ENCODE data around the gene SLC46A2. TPM values are rescaled to one million over a fixed set of nuclear protein-coding genes. Genes with fewer than 3 reads are reported as not detected.
A peak's percentile ranks its signal among the peaks of the same experiment; 100 is the strongest.

SLC46A2 gene
- total and polyA plus RNA-seq, 2 of the 8 experiments (the other 6 are each of a cell fraction or from before 2014, with no cell fraction given), result 0.03 TPM; not detected in 1

- no peak for TF ChIP-seq KDM1A (IDR thresholded peaks at IDR 0.05; ENCODE audit: borderline replicate concordance, low read length)
- TF ChIP-seq YY1 (IDR thresholded peaks at IDR 0.05; ENCODE audit: low read depth, low read length), result peak; percentile 81; the same call in 1 of the 2 replicates
Observed at GRCh38 chr9:112844771-112845542, 45.7 kb downstream of the SLC46A2 start (continued).
